Psoas muscle (tissue), 8 donors: ENCODE measurements around the gene YJU2. TPM values are rescaled to one million over a fixed set of nuclear protein-coding genes. Genes with fewer than 3 reads are reported as not detected.

Experiments
- ATAC-seq, 4 donors: fragments of 200-7000 bp; cut with Tn5 transposase; one replicate each; pipeline ENCODE4 v1.9.1; 2020; ENCODE audit warnings: moderate library complexity in 3 of 4, mild to moderate bottlenecking in 2 of 4
- DNase-seq, 2 donors: peaks; one replicate each; pipeline ENCODE4 v3.0.0-alpha.2; 2020
- H3K27ac ChIP-seq: fragments of 200-600 bp; one replicate; pipeline ENCODE4 v1.8.0; 2022
- H3K27me3 ChIP-seq, 3 donors: fragments of 200-600 bp in 1 of 3; one replicate each; pipeline versions ENCODE4 v1.6.1 to v1.8.0; 2013 to 2022; ENCODE audit warnings: low read length in 2 of 3, mild to moderate bottlenecking in 2 of 3, moderate library complexity in 1 of 3; ENCODE audit not compliant: insufficient read depth in 3 of 3
- H3K36me3 ChIP-seq, 2 donors: fragments of 200-600 bp in 1 of 2; one replicate each; pipeline versions ENCODE4 v1.6.1 to v1.8.0; 2013 to 2022; ENCODE audit warnings: low read depth in 1 of 2, mild to moderate bottlenecking in 1 of 2, moderate library complexity in 1 of 2; ENCODE audit not compliant: insufficient read depth in 1 of 2
- H3K4me1 ChIP-seq: fragments of 200-600 bp; one replicate; pipeline ENCODE4 v1.8.0; 2022
- H3K4me3 ChIP-seq: fragments of 200-600 bp; one replicate; pipeline ENCODE4 v1.8.0; 2022; ENCODE audit warnings: mild to moderate bottlenecking
- H3K9me3 ChIP-seq: fragments of 200-600 bp; one replicate; pipeline ENCODE4 v1.8.0; 2022
- CTCF ChIP-seq: fragments of 200-600 bp; IDR thresholded peaks from one replicate; pipeline ENCODE4 v1.8.0; 2022; ENCODE audit warnings: antibody characterized with exemption
- WGBS, 3 donors: extraction: QIAGEN DNeasy Blood & Tissue Kit; methylation state at CpG; one replicate each; pipeline versions ENCODE4 v1.1.6 to v1.1.7; 2013; 5-methylcytosine and 5-hydroxymethylcytosine counted together
- intact Hi-C, 2 donors: fragments of 100-400 bp; cut with DNase I; formaldehyde crosslinking; loops; one replicate each; pipeline versions ENCODE4 v1.11.0 to v1.14.2; 2022
- polyA plus RNA-seq, 3 donors: library from polyadenylated mRNA; stranded (reverse); fragments of 200-250 nt; gene quantifications; one replicate each; pipeline ENCODE4 v1.2.3, GENCODE V29; 2013
- total RNA-seq, 4 donors: library from RNA; stranded (reverse); fragmentation: NEBNext Ultra II Directional in 2 of 4; extraction: Animal tissue kit (Norgen Biotek cat#: 25700) in 2 of 4; gene quantifications; one replicate each; pipeline versions ENCODE4 v1.2.1 to v1.2.4, GENCODE V29; 2021 to 2023
- donor health status: healthy with polysubstance abuse.
- donor health status: DM: no; HTN: no; CAD: no; lungs with moderate emphysema.
- donor health status: Bipolar disorder and iron deficiency.
- donor health status: healthy.
- donor health status: DM: yes; HTN: yes; CAD: no.
- donor health status: DM: no; HTN: no; CAD: no.
- donor health status: DM: no; HTN: no; CAD: no.
- donor health status: DM: yes; HTN: yes; CAD: no.

YJU2 gene
- total and polyA plus RNA-seq, 7 donors: 11.7 to 39.9 (median 17.7) TPM

GRCh38 chr19:4199699-4200293 lies 47.1 kb upstream of the YJU2 start:
- H3K9me3 ChIP-seq: no peaks in the 10 kb centered on the region
- peaks cover 1% of the 10 kb centered on the region for H3K4me1 ChIP-seq
- no peak for ATAC-seq
- no peak for TF ChIP-seq CTCF
- H3K27ac ChIP-seq: no peak overlapping the region
- intact Hi-C loops: loop anchor here in 1 of 2 donors (10.0 kb wide), 1 partner anchor 215 kb away; the partner anchor contains the start of gene EEF2
- H3K27me3 ChIP-seq: peaks cover 0 to 56% (median 20%) of the 10 kb centered on the region in 3 donors
- DNase-seq: no peak
- no peak overlapping the region for H3K4me3 ChIP-seq
- WGBS, 3 donors: 64 to 71% (median 68%) methylated on average over 33 of the region's 33 CpGs
- H3K36me3 ChIP-seq: no peaks in the 10 kb centered on the region

- H3K27ac ChIP-seq: no peak overlapping the region
- peaks cover 3% of the 10 kb centered on the region for H3K4me1 ChIP-seq
- peaks cover 0 to 46% (median 18%) of the 10 kb centered on the region in 3 donors for H3K27me3 ChIP-seq
- H3K4me3 ChIP-seq: no peak overlapping the region
- no peaks in the 10 kb centered on the region for H3K9me3 ChIP-seq
- WGBS, 3 donors: 47 to 85% (median 77%) methylated on average over 2 of the region's 2 CpGs
- intact Hi-C loops: loop anchor here in 1 of 2 donors (10.0 kb wide), 1 partner anchor 216 kb away; the partner anchor contains the start of gene EEF2
- no peak for DNase-seq
- no peak for TF ChIP-seq CTCF
- H3K36me3 ChIP-seq: no peaks in the 10 kb centered on the region
- ATAC-seq: no peak
Observed at GRCh38 chr19:4200940-4201542, 45.8 kb upstream of the YJU2 start.

- no peak overlapping the region for H3K4me3 ChIP-seq
- peaks cover 0 to 39% (median 13%) of the 10 kb centered on the region in 3 donors for H3K27me3 ChIP-seq
- ATAC-seq: no peak
- no peak for DNase-seq
- no peaks in the 10 kb centered on the region for H3K9me3 ChIP-seq
- WGBS, 3 donors: 77 to 81% (median 80%) methylated on average over 4 of the region's 4 CpGs
- H3K36me3 ChIP-seq: no peaks in the 10 kb centered on the region
- H3K4me1 ChIP-seq: peaks cover 3% of the 10 kb centered on the region
- TF ChIP-seq CTCF: no peak
- intact Hi-C loops: loop anchor here in 1 of 2 donors (10.0 kb wide), 1 partner anchor 217 kb away; the partner anchor contains the start of gene EEF2
- H3K27ac ChIP-seq: no peak overlapping the region
Observed at GRCh38 chr19:4201798-4202197, 45.1 kb upstream of the YJU2 start.

GRCh38 chr19:4206818-4207484 lies 39.9 kb upstream of the YJU2 start:
- Histone ChIP-seq H3K4me1 (peaks cover 3% of the 10 kb centered on the region), H3K36me3 (no peaks in the 10 kb centered on the region), H3K27ac (no peak overlapping the region), H3K4me3 (no peak overlapping the region), H3K27me3 (peaks cover 0 to 8% (median 1%) of the 10 kb centered on the region in 3 donors), H3K9me3 (no peaks in the 10 kb centered on the region)
- DNase-seq: no peak
- ATAC-seq: no peak
- no peak for TF ChIP-seq CTCF
- intact Hi-C loops: loop anchor here (5.0 to 10.0 kb wide), 2 partner anchors 65 to 222 kb away; partner anchors contain the start of gene EEF2 (in 1 of the 2)
- whole genome bisulfite sequencing, 3 donors: 81 to 86% (median 81%) methylated on average over 10 of the region's 10 CpGs
